Parathyroid adenoma (tissue), 2 donors: ENCODE measurements around the gene ASCL3.

Experiments used
- H2AFZ ChIP-seq: fragments of 300-600 bp; sonication (generic); one replicate; pipeline ENCODE4 v1.7.0; 2017; ENCODE audit warnings: antibody characterized with exemption, mild to moderate bottlenecking
- H3K27ac ChIP-seq: fragments of 300-600 bp; sonication (generic); one replicate; pipeline ENCODE4 v1.7.0; 2017
- H3K27me3 ChIP-seq: fragments of 300-600 bp; sonication (generic); one replicate; pipeline ENCODE4 v1.7.0; 2017; ENCODE audit warnings: low read length; ENCODE audit not compliant: control insufficient read depth, insufficient read depth
- H3K36me3 ChIP-seq: fragments of 300-600 bp; sonication (generic); one replicate; pipeline ENCODE4 v1.7.0; 2017; ENCODE audit warnings: low read length; ENCODE audit not compliant: control insufficient read depth, insufficient read depth
- H3K4me1 ChIP-seq: fragments of 300-600 bp; sonication (generic); one replicate; pipeline ENCODE4 v1.7.0; 2017; ENCODE audit warnings: control low read depth
- H3K4me2 ChIP-seq: fragments of 300-600 bp; sonication (generic); one replicate; pipeline ENCODE4 v1.7.0; 2017; ENCODE audit warnings: low read length
- H3K4me3 ChIP-seq: fragments of 300-600 bp; sonication (generic); one replicate; pipeline ENCODE4 v1.7.0; 2017; ENCODE audit warnings: low read depth, low read length
- H3K79me2 ChIP-seq: fragments of 300-600 bp; sonication (generic); one replicate; pipeline ENCODE4 v1.7.0; 2017; ENCODE audit warnings: control low read depth
- H3K9ac ChIP-seq: fragments of 300-600 bp; sonication (generic); one replicate; pipeline ENCODE4 v1.7.0; 2017; ENCODE audit warnings: mild to moderate bottlenecking
- H3K9me3 ChIP-seq: fragments of 300-600 bp; sonication (generic); one replicate; pipeline ENCODE4 v1.7.0; 2017; ENCODE audit warnings: low read length; ENCODE audit not compliant: control insufficient read depth
- TF ChIP-seq, protein P1 (sequence below): fragments of 300-600 bp; sonication (generic); IDR thresholded peaks from one replicate; pipeline ENCODE4 v1.7.0; 2017; ENCODE audit warnings: antibody characterized with exemption, mild to moderate bottlenecking
- donor health status: primary hyperparathyroidism.

The ASCL3 gene

DNA sequence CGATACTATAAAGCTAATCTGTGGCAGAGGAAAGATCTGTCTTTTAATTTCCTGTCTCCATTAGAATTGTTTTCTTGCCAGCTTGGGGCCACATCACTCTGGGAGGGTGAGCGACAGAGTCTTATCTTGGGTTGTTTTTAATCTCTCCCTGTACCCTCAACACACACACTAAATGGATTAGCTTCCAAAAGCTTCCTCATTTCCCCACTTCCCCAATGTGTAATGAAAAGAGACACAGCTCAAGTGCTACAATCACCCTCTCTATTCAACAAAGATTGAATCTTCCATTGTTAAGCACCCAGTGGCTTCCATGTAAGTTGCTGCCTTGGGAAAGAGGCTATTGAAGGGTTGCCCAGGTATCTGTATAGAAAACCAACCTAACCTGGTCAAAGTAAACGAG is 6.1 kb upstream of the ASCL3 start:
- TF ChIP-seq, protein P1, sequence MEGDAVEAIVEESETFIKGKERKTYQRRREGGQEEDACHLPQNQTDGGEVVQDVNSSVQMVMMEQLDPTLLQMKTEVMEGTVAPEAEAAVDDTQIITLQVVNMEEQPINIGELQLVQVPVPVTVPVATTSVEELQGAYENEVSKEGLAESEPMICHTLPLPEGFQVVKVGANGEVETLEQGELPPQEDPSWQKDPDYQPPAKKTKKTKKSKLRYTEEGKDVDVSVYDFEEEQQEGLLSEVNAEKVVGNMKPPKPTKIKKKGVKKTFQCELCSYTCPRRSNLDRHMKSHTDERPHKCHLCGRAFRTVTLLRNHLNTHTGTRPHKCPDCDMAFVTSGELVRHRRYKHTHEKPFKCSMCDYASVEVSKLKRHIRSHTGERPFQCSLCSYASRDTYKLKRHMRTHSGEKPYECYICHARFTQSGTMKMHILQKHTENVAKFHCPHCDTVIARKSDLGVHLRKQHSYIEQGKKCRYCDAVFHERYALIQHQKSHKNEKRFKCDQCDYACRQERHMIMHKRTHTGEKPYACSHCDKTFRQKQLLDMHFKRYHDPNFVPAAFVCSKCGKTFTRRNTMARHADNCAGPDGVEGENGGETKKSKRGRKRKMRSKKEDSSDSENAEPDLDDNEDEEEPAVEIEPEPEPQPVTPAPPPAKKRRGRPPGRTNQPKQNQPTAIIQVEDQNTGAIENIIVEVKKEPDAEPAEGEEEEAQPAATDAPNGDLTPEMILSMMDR: no peak
- no peak overlapping the region for H3K4me2 ChIP-seq
- H3K4me3 ChIP-seq: no peak overlapping the region
- no peaks in the 10 kb centered on the region for H3K36me3 ChIP-seq
- no peaks in the 10 kb centered on the region for H3K9me3 ChIP-seq
- H3K9ac ChIP-seq: no peak overlapping the region
- H3K27ac ChIP-seq: no peak overlapping the region
- H3K4me1 ChIP-seq: peaks cover 2% of the 10 kb centered on the region
- no peaks in the 10 kb centered on the region for H3K79me2 ChIP-seq
- H3K27me3 ChIP-seq: no peaks in the 10 kb centered on the region
- H2AFZ ChIP-seq: no peak overlapping the region

DNA sequence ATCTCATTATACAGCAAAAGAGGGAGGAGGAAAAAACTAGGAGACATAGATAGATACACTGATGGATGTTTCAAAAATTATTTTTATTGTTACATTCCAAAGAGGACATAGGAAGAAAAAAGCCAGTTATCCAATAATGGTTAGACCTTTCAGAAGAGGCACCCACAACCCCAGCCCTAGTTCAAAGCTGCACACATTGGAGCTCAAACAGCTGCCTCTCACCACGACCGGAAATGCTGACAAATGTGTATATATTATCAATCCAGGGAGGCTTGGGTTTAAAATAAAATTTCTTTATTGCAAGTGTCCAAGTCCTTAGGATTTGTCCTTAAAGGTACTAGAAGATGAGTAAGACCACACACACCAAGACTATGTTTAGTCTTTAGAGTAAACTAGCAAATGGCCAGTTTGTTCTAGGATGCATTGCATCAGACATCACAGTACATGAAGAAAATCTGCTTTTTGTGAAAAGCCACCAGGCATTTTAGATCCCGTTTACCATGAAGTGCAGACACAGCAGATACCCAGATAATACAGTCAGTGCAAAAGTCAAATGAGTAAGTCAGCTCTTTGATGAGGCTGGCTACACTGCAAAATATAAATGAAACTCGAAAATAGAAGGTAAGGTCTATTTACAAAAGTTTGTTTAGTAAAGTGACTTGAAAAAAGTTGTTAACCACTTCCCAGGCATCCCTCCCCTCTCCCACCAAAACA is 4.6 kb upstream of the ASCL3 start:
- no peaks in the 10 kb centered on the region for H3K79me2 ChIP-seq

DNA sequence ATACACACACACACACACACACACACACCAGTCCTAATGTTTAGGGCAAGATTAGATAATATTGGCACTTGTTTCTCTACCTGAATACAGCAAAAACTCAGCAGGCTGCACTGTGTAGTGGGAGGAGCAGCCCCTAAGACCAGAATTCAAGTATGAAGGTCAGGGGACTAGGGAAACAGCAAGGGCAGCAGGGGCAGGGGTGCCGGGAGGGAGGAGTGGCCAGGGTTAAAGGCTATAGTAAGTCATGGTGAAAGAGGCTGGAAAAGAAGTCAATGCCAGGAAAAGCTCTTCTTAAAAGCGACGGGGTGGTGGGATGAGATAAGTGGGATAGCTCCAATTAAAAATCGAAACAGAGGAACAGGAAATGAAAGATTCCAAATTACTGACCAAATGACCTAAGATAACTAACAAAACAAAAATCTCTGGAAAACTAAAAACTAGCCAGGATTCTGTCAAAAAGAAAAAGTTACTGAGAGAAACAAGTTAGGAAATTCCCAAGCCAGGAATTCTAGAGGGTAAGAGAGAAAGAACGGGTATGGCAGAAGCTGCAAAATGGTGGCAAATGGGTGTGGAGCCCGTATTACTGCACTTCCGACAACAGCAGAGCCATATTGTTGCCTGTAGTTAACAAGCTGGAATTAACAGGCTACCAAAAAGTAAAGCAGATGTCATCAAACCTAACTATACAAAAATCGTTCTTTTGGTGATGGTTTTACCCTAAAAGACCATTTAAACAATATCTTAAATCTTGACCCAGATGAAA is 1.3 kb downstream of the ASCL3 start:
- no peaks in the 10 kb centered on the region for H3K27me3 ChIP-seq
- no peak overlapping the region for H3K4me2 ChIP-seq
- H2AFZ ChIP-seq: no peak overlapping the region
- no peaks in the 10 kb centered on the region for H3K36me3 ChIP-seq
- TF ChIP-seq, protein P1: no peak
- H3K79me2 ChIP-seq: no peaks in the 10 kb centered on the region
- H3K4me1 ChIP-seq: no peaks in the 10 kb centered on the region
- H3K9me3 ChIP-seq: no peaks in the 10 kb centered on the region
- H3K4me3 ChIP-seq: no peak overlapping the region
- H3K27ac ChIP-seq: no peak overlapping the region
- H3K9ac ChIP-seq: no peak overlapping the region

More for the DNA sequence above, 4.6 kb upstream of the ASCL3 start:
- peak overlapping the region; percentile 65 for H3K27ac ChIP-seq
- peak overlapping the region; percentile 55 for H3K4me2 ChIP-seq
- TF ChIP-seq, protein P1: no peak
- H3K27me3 ChIP-seq: no peaks in the 10 kb centered on the region
- H3K36me3 ChIP-seq: no peaks in the 10 kb centered on the region
- H2AFZ ChIP-seq: no peak overlapping the region
- H3K9me3 ChIP-seq: no peaks in the 10 kb centered on the region
- H3K4me3 ChIP-seq: peak overlapping the region; percentile 18
- H3K4me1 ChIP-seq: peaks cover 2% of the 10 kb centered on the region
- no peak overlapping the region for H3K9ac ChIP-seq

DNA sequence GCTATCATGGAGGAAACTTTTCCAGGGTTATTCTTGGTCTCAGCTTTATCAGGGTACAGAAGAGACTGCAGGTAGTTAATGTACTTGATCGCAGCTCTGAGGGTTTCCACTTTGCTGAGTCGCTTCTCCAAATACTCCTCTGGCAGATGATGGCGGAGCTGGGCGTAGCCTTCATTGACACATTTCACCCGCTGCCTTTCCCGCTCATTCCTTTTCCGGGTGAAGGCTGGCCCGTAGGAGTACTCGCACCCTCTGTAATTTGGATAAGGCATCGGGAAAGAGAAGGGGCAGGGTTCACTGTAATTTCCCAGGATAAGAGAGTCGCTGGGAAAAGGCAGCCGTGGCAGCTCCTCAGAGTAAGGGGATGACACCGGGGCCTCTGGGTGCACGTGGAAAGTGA is 5.2 kb downstream of the ASCL3 start:
- Histone ChIP-seq H3K9me3 (no peaks in the 10 kb centered on the region), H3K4me3 (no peak overlapping the region), H3K27me3 (no peaks in the 10 kb centered on the region), H3K27ac (no peak overlapping the region), H3K4me2 (no peak overlapping the region), H3K4me1 (no peaks in the 10 kb centered on the region), H3K9ac (no peak overlapping the region), H2AFZ (no peak overlapping the region), H3K79me2 (no peaks in the 10 kb centered on the region), H3K36me3 (no peaks in the 10 kb centered on the region)
- TF ChIP-seq, protein P1: no peak
